ENCODE results near the gene CTPS1. TPM values are rescaled to one million over a fixed set of nuclear protein-coding genes. Genes with fewer than 3 reads are reported as not detected.
A peak's percentile ranks its signal among the peaks of the same experiment; 100 is the strongest.

Gene CTPS1
- total and polyA plus RNA-seq, 2 experiments from 2014 or later = 31.8 to 93.9 TPM

GRCh38 chr1:41038110-41038509 lies 58.6 kb downstream of the CTPS1 start:
- Mint-ChIP-seq H3K9me3 (no peaks in the 10 kb centered on the region), H3K4me1 (peaks cover 7% of the 10 kb centered on the region; the same call in 2 of the 3 replicates), H3K36me3 (ENCODE audit: low read depth) (peaks cover 6% of the 10 kb centered on the region; the same call in 2 of the 3 replicates), H3K27me3 (ENCODE audit: insufficient read depth, low read depth, poor library complexity) (no peaks in the 10 kb centered on the region), H3K27ac (no peak overlapping the region), H3K4me3 (no peak overlapping the region)
- TF ChIP-seq REST (IDR thresholded peaks at IDR 0.05; ENCODE audit: unreplicated experiment) (no peak), CTCF (conservative IDR thresholded peaks at IDR 0.05; ENCODE audit: low read depth in 2 of 2) (peak; percentile 34 to 51)
- Histone ChIP-seq H3F3A (replicated peaks; ENCODE audit: low read depth) (no peaks in the 10 kb centered on the region), H3K79me2 (replicated peaks; ENCODE audit: insufficient read depth) (no peaks in the 10 kb centered on the region), H3K36me3 (ENCODE audit: insufficient read depth) (no peaks in the 10 kb centered on the region), H3K4me2 (no peak overlapping the region), H2AFZ (no peak overlapping the region), H3K4me1 (ENCODE audit: insufficient read depth) (no peaks in the 10 kb centered on the region; the same call in 1 of the 2 replicates), H3K9me2 (ENCODE audit: insufficient read depth) (no peaks in the 10 kb centered on the region), H3K27me3 (ENCODE audit: insufficient read depth) (no peaks in the 10 kb centered on the region), H3K4me3 (no peak overlapping the region), H4K20me1 (replicated peaks; ENCODE audit: insufficient read depth) (no peaks in the 10 kb centered on the region), H3K27ac (ENCODE audit: low read depth) (no peak overlapping the region)
- DNase-seq (ENCODE audit: low spot score) = peak; percentile 27
- ATAC-seq = peak; percentile 52

- no peak overlapping the region for H3K27ac Mint-ChIP-seq
- no peaks in the 10 kb centered on the region for H3K79me2 ChIP-seq (replicated peaks; ENCODE audit: insufficient read depth)
- H3K27me3 Mint-ChIP-seq (ENCODE audit: insufficient read depth, low read depth, poor library complexity) = no peaks in the 10 kb centered on the region
- H3K4me2 ChIP-seq = no peak overlapping the region
- no peak overlapping the region for H3K27ac ChIP-seq (ENCODE audit: low read depth)
- no peaks in the 10 kb centered on the region for H4K20me1 ChIP-seq (replicated peaks; ENCODE audit: insufficient read depth)
- H3K4me3 Mint-ChIP-seq = no peak overlapping the region
- H2AFZ ChIP-seq = no peak overlapping the region
- ATAC-seq (no peak), DNase-seq (ENCODE audit: low spot score) (no peak)
- no peak overlapping the region for H3K4me3 ChIP-seq
- peaks cover 2% of the 10 kb centered on the region; the same call in 1 of the 3 replicates for H3K4me1 Mint-ChIP-seq
- H3K4me1 ChIP-seq (ENCODE audit: insufficient read depth) = 0 out of 2 replicates have a peak, but pooled peaks cover 4% of the 10 kb centered on the region
- no peaks in the 10 kb centered on the region for H3K27me3 ChIP-seq (ENCODE audit: insufficient read depth)
- no peaks in the 10 kb centered on the region; the same call in 2 of the 3 replicates for H3K36me3 Mint-ChIP-seq (ENCODE audit: low read depth)
- H3K9me2 ChIP-seq (ENCODE audit: insufficient read depth) = no peaks in the 10 kb centered on the region
- H3K36me3 ChIP-seq (ENCODE audit: insufficient read depth) = peaks cover 4% of the 10 kb centered on the region; the same call in 1 of the 2 replicates
- no peaks in the 10 kb centered on the region for H3K9me3 Mint-ChIP-seq
- H3F3A ChIP-seq (replicated peaks; ENCODE audit: low read depth) = no peaks in the 10 kb centered on the region
- TF ChIP-seq ZNF462 (CRISPR knock-in tag; IDR thresholded peaks at IDR 0.05) (no peak), ZNF114 (CRISPR knock-in tag; IDR thresholded peaks at IDR 0.05) (no peak), ETS1 (IDR thresholded peaks at IDR 0.05) (no peak)
These were observed 62.2 kb downstream of the CTPS1 start for GRCh38 chr1:41041614-41042270.
